GM12872 (cell line): ENCODE results near the gene FANCC.

Source experiments
- CTCF ChIP-seq: IDR thresholded peaks from 3 replicates; pipeline ENCODE4 v1.5.1; 2011; ENCODE audit warnings: low read depth, mild to moderate bottlenecking, low read length, moderate library complexity; ENCODE audit not compliant: insufficient read depth

The FANCC gene

GRCh38 chr9:95129476-95130291, 187.8 kb downstream of the FANCC start:
- TF ChIP-seq CTCF, result no peak

GRCh38 chr9:95128177-95128524, 189.4 kb downstream of the FANCC start:
- no peak for TF ChIP-seq CTCF

GRCh38 chr9:95127249-95128176, 190.0 kb downstream of the FANCC start:
- TF ChIP-seq CTCF, result peak; percentile 86

- TF ChIP-seq CTCF, result no peak
Observed at GRCh38 chr9:95126739-95127138, 190.8 kb downstream of the FANCC start.

- no peak for TF ChIP-seq CTCF
Observed at GRCh38 chr9:95125652-95126051, 191.9 kb downstream of the FANCC start.

- no peak for TF ChIP-seq CTCF
Observed at GRCh38 chr9:95124582-95125367, 192.7 kb downstream of the FANCC start.
